DMS153 treated with DMSO at 0.1 percent for 48 hours (cell line): ENCODE measurements around the gene OR13C3.
"Not testable (repeated sequence)": the region's sequence is repeated elsewhere in the genome, so short reads cannot be mapped to it uniquely, and the experiment has no call there.

Experiments used
- DNase-seq: peaks from one replicate; lab custom pipeline; 2025; ENCODE audit not compliant: unreplicated experiment; lab: John Stamatoyannopoulos, UW

The OR13C3 gene

DNA sequence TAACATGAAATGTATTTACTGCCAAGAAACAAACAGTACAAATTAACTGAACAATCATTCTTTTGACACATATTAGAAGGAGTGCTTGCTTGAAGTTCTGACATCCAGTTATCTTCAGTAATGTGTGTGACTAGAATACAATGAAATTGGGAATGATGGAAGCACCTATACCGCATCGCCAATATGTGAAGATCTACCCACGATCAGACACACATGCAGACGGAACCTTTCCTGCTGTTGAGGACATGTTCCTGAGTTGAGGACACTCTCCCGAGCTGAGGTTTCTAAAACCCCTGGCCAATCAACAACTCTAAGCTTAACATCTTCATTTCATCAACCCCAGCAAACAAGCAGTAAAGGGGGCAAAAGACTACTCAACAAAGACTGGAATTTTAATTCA, at the start of gene OR13C3:
Gene OR13C3 (minus strand): TSS at position 101 of the 400 bp plus-strand sequence. CDS start 133 bp downstream, outside the sequence.
- no peak for DNase-seq

- no peak for DNase-seq
Observed at GRCh38 chr9:104580562-104580961, 43.9 kb upstream of the OR13C3 start.

DNA sequence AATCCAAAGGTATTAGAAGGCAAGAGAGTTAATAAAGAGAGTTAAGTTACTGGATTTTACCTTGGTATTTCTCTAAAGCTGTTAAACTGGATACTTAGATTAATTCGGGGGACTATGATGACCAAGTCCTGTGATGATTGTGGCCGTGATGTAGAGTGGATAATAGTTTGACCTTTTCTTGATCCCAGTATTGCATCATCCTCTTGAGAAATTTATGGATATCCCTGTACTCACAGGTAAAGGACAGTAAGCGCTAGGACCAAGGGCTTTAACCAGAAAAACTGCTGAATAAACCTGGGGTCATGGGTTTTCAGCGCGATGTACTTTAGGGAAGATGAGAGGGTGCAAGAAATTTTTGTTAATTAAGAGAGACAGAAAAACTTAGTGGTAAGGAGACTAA, 40.6 kb upstream of the OR13C3 start:
- DNase-seq: no peak

DNA sequence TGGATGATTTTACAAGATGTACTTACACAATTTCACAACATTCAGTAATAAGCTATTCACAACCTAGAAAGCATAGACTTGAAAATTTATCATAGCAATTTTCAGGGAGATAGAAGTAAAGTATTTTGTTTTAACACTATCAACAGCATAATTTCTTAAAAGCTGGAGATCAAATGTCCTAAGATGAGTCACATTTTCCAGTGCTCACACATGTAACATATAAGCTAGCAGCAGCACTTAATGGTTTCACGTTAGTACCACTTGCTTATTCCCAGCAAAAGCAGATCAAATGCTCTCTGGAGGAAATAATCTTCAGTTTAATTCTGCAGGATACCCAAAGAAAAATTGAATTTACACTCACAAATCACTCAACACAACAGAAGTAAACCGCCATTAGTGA, 38.8 kb upstream of the OR13C3 start:
- DNase-seq: no peak

- DNase-seq: no peak
Observed at GRCh38 chr9:104572612-104573011, 36.0 kb upstream of the OR13C3 start.

DNA sequence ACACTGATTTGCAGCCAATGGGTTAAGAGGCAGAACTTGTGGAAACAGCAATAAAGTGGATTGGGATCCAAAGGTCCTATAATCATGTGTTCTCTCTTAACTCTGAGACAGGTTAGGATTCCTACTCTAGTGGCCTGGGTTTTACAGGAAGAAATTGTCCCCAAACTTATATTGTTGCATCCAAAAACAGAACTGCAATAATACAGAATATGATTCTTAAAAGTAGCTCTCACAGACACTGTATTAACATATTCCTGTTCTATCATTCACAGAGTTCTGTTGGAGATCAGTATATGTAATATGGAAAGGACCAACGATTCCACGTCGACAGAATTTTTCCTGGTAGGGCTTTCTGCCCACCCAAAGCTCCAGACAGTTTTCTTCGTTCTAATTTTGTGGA, 32.2 kb upstream of the OR13C3 start, which contains the start of gene OR13C8:
Gene OR13C8 (plus strand): TSS at position 301 of the 400 bp plus-strand sequence. CDS start 0 bp downstream, at position 301.
- no peak for DNase-seq

- DNase-seq: no peak
Observed at GRCh38 chr9:104564358-104564757, 27.7 kb upstream of the OR13C3 start.

GRCh38 chr9:104556830-104557634, 20.4 kb upstream of the OR13C3 start:
- DNase-seq: no peak

DNA sequence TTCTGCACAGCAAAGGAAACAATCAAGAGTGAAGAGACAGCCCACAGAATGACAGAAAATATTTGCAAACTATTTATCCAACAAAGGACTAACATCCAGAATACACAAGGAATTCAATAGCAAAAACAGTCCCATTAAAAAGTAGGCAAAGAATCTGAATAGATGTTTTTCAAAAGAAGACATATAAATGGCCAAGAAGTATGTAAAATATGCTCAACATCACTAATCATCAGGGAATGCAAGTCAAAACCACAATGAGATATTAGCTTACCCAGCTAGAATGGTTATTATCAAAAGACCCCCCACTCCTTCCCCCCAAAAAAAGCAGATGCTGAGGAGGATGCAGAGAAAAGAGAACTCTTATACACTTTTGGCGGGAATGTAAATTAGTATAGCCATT, 18.9 kb upstream of the OR13C3 start:
- DNase-seq: no peak

DNA sequence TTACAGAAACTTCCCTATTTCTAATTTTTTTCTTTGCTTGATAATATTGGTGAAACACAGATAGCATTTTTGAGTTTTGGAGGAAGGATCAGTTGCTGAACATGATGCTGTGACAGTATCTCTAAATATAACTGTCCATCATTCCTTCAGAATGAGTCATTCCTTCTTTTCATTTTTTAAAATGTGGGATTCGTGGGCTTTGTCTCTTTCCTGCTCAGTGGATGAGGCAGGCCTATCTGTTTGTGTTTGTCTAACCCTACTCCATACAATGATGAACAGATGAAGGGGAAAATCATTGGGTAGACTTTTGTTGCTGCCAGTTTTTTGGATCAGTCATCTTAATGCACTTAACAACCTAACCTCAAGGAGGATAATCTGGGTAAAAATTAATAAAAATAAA, 16.6 kb upstream of the OR13C3 start:
- no peak for DNase-seq

GRCh38 chr9:104544644-104545043, 8.0 kb upstream of the OR13C3 start:
- no peak for DNase-seq

DNA sequence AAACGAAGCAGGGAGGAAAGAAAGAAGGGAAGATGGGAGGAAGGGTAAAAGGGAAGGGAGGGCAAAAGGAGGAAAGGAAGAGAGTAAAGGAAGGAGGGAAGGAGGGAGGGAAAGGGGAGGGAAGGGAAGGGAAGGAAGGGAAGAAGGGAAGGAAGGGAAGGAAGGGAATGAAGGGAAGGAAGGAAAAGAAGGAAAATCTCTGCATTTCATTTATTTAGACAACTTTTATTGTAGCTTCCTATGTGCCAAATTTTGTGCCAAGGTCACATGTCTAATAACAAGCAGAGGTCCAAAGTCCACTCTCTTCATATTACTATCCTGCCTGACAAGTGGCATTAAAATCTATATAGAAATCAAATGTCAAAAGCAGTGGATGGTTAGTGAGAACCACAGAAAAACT, 2.6 kb upstream of the OR13C3 start:
- DNase-seq: no peak

GRCh38 chr9:104527109-104527508, 9.5 kb downstream of the OR13C3 start, which contains the start of gene OR13C4:
Gene OR13C4 (minus strand): TSS chr9:104527209. CDS start chr9:104527209, 0 bp downstream.
- no peak for DNase-seq

GRCh38 chr9:104520241-104520640, 16.4 kb downstream of the OR13C3 start:
- not testable (repeated sequence) for DNase-seq

DNA sequence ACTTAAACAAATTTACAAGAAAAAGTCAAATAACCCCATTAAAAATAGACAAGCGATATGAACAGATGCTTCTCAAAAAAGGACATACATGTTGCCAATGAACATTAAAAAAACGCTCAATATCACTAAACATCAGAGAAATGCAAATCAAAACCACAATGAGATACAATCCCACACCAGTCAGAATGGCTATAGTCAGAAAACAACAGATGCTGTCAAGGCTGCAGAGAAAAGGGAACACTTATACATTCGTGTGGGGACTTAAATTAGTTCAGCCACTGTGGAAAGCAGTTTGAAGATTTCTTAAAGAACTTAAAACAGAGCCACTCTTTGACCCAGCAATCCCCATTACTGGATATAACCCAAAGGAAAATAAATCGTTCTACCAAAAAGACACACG, 21.8 kb downstream of the OR13C3 start:
- no peak for DNase-seq

- no peak for DNase-seq
Observed at GRCh38 chr9:104506565-104506964, 30.1 kb downstream of the OR13C3 start.

GRCh38 chr9:104503963-104504362, 32.7 kb downstream of the OR13C3 start, which contains the start of gene OR13F1:
Gene OR13F1 (plus strand): TSS chr9:104504263. CDS start chr9:104504263, 0 bp downstream.
- DNase-seq: no peak

DNA sequence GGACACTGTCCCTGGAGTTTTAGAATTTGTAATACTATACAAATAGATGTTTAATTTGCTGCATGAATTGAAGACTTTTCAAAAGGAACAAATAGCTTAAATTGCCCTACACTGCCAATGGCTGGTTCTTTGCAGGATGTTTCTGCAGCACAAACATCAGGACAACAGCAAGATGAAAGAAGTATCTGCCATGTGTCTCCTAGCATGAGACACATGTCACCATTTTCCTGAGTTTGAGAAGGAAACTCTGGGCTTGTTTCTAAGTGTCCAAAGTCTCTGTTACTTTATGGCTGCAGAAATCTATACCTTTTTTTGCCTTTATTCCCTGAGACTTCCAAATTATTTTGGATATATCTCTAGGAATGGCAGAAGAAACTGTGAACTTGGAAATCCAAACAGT, 33.2 kb downstream of the OR13C3 start:
- no peak for DNase-seq

DNA sequence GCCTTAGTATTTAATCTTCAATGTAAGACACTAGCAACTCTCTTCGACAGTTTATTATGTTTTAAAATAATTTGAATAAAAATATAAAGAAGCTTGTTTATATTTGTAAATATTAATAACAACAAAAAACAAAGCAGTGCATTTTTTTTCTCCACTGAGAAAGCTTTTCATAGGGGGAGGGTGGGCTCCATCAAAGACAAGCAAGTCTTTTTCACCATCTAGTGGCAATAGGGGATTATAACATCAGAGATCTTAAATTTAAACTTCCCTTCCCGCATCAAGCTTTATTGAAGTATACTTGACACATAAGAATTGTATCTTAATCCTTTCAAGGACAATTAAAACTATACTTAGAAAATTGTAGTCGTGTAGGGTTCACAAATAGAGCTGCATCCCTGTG, 41.8 kb downstream of the OR13C3 start:
- peak; percentile 3 for DNase-seq
